SK-N-SH treated with all-trans-retinoic acid at 6 μM for 48 hours (cell line): ENCODE measurements around the gene ST3GAL3.

ENCODE experiments used
- ATAC-seq: fragments of 200-7000 bp; cut with Tn5 transposase; 3 replicates; pipeline ENCODE4 v1.9.1; 2020; ENCODE audit warnings: mild to moderate bottlenecking, moderate library complexity
- ARNTL ChIP-seq: fragments of 450-650 bp; formaldehyde crosslinking; IDR thresholded peaks from 2 replicates; pipeline ENCODE4 v1.5.0; 2020; ENCODE audit warnings: low read depth, mild to moderate bottlenecking, moderate library complexity, borderline replicate concordance
- BACH2 ChIP-seq: fragments of 250-450 bp; sonication (Bioruptor Pico); IDR thresholded peaks from 2 replicates; pipeline ENCODE4 v1.9.0; 2021; ENCODE audit warnings: mild to moderate bottlenecking, borderline replicate concordance
- CSDC2 ChIP-seq: fragments of 250-450 bp; sonication (Bioruptor Pico); IDR thresholded peaks from 2 replicates; pipeline ENCODE4 v1.5.0; 2020; ENCODE audit warnings: mild to moderate bottlenecking, moderate library complexity
- ESRRG ChIP-seq: fragments of 250-450 bp; sonication (Bioruptor Pico); IDR thresholded peaks from 2 replicates; pipeline ENCODE4 v1.6.1; 2021; ENCODE audit warnings: mild to moderate bottlenecking
- GLIS3 ChIP-seq: fragments of 250-450 bp; sonication (Bioruptor Pico); IDR thresholded peaks from 2 replicates; pipeline ENCODE4 v1.5.0; 2020; ENCODE audit warnings: mild to moderate bottlenecking, moderate library complexity
- ISL1 ChIP-seq: fragments of 250-450 bp; sonication (Bioruptor Pico); IDR thresholded peaks from 2 replicates; pipeline ENCODE4 v2.1.2; 2022; ENCODE audit warnings: mild to moderate bottlenecking, moderate library complexity
- OSR1 ChIP-seq: fragments of 250-450 bp; sonication (Bioruptor Pico); IDR thresholded peaks from 2 replicates; pipeline ENCODE4 v1.8.0; 2022; ENCODE audit warnings: moderate library complexity, mild to moderate bottlenecking, inconsistent platforms
- PPARA ChIP-seq: fragments of 250-450 bp; sonication (Bioruptor Pico); IDR thresholded peaks from 2 replicates; pipeline ENCODE4 v1.5.0; 2020; ENCODE audit warnings: mild to moderate bottlenecking, borderline replicate concordance
- RARB ChIP-seq: fragments of 250-450 bp; sonication (Bioruptor Pico); IDR thresholded peaks from 2 replicates; pipeline ENCODE4 v1.8.0; 2021; ENCODE audit warnings: mild to moderate bottlenecking, moderate library complexity
- SNAI2 ChIP-seq: fragments of 250-450 bp; sonication (Bioruptor Pico); IDR thresholded peaks from 2 replicates; pipeline ENCODE4 v1.5.0; 2020; ENCODE audit warnings: mild to moderate bottlenecking, moderate library complexity
- TCF4 ChIP-seq: fragments of 250-450 bp; sonication (Bioruptor Pico); IDR thresholded peaks from 2 replicates; pipeline ENCODE4 v1.8.0; 2021; ENCODE audit warnings: mild to moderate bottlenecking, moderate library complexity, borderline replicate concordance
- TOX ChIP-seq: fragments of 250-450 bp; sonication (Bioruptor Pico); IDR thresholded peaks from 2 replicates; pipeline ENCODE4 v1.8.0; 2021; ENCODE audit warnings: mild to moderate bottlenecking, moderate library complexity, borderline replicate concordance
- ZC3H10 ChIP-seq: fragments of 250-450 bp; sonication (Bioruptor Pico); IDR thresholded peaks from 2 replicates; pipeline ENCODE4 v1.5.1; 2021; ENCODE audit warnings: mild to moderate bottlenecking, moderate library complexity
- ZFP3 ChIP-seq: fragments of 250-450 bp; sonication (Bioruptor Pico); IDR thresholded peaks from 2 replicates; pipeline ENCODE4 v1.5.0; 2020; ENCODE audit warnings: mild to moderate bottlenecking, moderate library complexity
- ZNF70 ChIP-seq: fragments of 450-650 bp; formaldehyde crosslinking; IDR thresholded peaks from 2 replicates; pipeline ENCODE4 v1.5.0; 2020; ENCODE audit warnings: mild to moderate bottlenecking, moderate library complexity
- ZNF8 ChIP-seq: fragments of 450-650 bp; formaldehyde crosslinking; IDR thresholded peaks from 2 replicates; pipeline ENCODE4 v1.5.0; 2020; ENCODE audit warnings: mild to moderate bottlenecking, moderate library complexity
- TF ChIP-seq, protein P1 (sequence below): fragments of 250-450 bp; sonication (Bioruptor Pico); IDR thresholded peaks from 2 replicates; pipeline ENCODE4 v1.5.1; 2020; ENCODE audit warnings: low read depth, mild to moderate bottlenecking, moderate library complexity
- TF ChIP-seq, protein P2 (sequence below): fragments of 250-450 bp; sonication (Bioruptor Pico); IDR thresholded peaks from 2 replicates; pipeline ENCODE4 v1.5.1; 2021; ENCODE audit warnings: mild to moderate bottlenecking, moderate library complexity
- TF ChIP-seq, protein P3 (sequence below): fragments of 250-450 bp; sonication (Bioruptor Pico); IDR thresholded peaks from 2 replicates; pipeline ENCODE4 v1.8.0; 2020; ENCODE audit warnings: mild to moderate bottlenecking, moderate library complexity, borderline replicate concordance
- TF ChIP-seq, protein P4 (sequence below): fragments of 250-450 bp; sonication (Bioruptor Pico); IDR thresholded peaks from 2 replicates; pipeline ENCODE4 v1.8.0; 2021; ENCODE audit warnings: low read depth, mild to moderate bottlenecking, moderate library complexity, borderline replicate concordance
- TF ChIP-seq, protein P5 (sequence below): fragments of 250-450 bp; sonication (Bioruptor Pico); IDR thresholded peaks from 2 replicates; pipeline ENCODE4 v1.5.0; 2020; ENCODE audit warnings: mild to moderate bottlenecking, moderate library complexity

The ST3GAL3 gene

DNA sequence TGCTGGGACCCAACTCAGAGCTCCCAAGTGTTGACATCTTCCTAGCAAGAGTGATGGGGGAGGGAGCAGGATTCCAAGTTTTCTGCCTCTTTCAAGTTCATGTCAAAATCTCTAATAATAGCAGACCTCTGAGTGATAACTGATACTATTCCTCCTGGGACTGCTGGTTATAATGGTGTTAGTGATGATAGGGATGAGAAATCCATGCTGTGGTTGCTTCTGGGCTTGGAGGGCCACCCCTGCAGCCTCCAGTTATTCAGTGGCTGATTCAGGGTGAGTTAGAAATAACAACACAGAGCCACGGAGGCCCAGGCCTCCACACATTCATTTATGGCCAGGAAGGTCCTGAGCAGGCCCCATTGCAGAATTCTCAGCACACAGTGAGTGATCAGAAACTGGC is 185.7 kb downstream of the ST3GAL3 start (continued):
- TF ChIP-seq, protein P1, sequence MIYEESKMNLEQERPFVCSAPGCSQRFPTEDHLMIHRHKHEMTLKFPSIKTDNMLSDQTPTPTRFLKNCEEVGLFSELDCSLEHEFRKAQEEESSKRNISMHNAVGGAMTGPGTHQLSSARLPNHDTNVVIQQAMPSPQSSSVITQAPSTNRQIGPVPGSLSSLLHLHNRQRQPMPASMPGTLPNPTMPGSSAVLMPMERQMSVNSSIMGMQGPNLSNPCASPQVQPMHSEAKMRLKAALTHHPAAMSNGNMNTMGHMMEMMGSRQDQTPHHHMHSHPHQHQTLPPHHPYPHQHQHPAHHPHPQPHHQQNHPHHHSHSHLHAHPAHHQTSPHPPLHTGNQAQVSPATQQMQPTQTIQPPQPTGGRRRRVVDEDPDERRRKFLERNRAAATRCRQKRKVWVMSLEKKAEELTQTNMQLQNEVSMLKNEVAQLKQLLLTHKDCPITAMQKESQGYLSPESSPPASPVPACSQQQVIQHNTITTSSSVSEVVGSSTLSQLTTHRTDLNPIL, result no peak
- TF ChIP-seq TCF4 (no peak), PPARA (CRISPR knock-in tag) (no peak), ZC3H10 (CRISPR knock-in tag) (no peak), OSR1 (CRISPR knock-in tag) (no peak)
- TF ChIP-seq, all 23 proteins: peak for 0

DNA sequence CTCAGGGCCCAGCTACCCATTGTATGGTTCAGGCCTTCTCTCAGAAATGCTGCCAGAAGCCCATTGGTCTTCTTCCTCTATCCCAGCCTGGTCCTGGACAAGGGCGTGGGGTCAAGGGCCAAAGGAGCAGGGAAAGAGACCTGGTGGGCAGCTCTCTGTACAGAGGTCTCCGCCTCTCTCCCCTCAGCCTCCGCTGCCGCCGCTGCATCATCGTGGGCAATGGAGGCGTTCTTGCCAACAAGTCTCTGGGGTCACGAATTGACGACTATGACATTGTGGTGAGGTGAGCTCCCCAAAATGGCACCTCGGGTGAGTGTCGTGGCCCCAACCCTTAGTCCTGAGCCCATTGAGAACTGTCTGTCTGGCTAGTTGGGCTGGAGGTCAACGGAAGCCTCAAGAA is 191.6 kb downstream of the ST3GAL3 start:
- no peak for ATAC-seq
- TF ChIP-seq ISL1 (CRISPR knock-in tag) (no peak), ZNF70 (CRISPR knock-in tag) (no peak), OSR1 (CRISPR knock-in tag) (no peak), ZNF8 (CRISPR knock-in tag) (no peak), TOX (no peak), CSDC2 (no peak), RARB (CRISPR knock-in tag) (no peak), TCF4 (no peak)
- TF ChIP-seq, protein P2, sequence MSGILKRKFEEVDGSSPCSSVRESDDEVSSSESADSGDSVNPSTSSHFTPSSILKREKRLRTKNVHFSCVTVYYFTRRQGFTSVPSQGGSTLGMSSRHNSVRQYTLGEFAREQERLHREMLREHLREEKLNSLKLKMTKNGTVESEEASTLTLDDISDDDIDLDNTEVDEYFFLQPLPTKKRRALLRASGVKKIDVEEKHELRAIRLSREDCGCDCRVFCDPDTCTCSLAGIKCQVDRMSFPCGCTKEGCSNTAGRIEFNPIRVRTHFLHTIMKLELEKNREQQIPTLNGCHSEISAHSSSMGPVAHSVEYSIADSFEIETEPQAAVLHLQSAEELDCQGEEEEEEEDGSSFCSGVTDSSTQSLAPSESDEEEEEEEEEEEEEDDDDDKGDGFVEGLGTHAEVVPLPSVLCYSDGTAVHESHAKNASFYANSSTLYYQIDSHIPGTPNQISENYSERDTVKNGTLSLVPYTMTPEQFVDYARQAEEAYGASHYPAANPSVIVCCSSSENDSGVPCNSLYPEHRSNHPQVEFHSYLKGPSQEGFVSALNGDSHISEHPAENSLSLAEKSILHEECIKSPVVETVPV (CRISPR knock-in tag), result no peak
- TF ChIP-seq, protein P1, result no peak
- TF ChIP-seq, protein P3, sequence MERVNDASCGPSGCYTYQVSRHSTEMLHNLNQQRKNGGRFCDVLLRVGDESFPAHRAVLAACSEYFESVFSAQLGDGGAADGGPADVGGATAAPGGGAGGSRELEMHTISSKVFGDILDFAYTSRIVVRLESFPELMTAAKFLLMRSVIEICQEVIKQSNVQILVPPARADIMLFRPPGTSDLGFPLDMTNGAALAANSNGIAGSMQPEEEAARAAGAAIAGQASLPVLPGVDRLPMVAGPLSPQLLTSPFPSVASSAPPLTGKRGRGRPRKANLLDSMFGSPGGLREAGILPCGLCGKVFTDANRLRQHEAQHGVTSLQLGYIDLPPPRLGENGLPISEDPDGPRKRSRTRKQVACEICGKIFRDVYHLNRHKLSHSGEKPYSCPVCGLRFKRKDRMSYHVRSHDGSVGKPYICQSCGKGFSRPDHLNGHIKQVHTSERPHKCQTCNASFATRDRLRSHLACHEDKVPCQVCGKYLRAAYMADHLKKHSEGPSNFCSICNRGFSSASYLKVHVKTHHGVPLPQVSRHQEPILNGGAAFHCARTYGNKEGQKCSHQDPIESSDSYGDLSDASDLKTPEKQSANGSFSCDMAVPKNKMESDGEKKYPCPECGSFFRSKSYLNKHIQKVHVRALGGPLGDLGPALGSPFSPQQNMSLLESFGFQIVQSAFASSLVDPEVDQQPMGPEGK (CRISPR knock-in tag), result no peak

DNA sequence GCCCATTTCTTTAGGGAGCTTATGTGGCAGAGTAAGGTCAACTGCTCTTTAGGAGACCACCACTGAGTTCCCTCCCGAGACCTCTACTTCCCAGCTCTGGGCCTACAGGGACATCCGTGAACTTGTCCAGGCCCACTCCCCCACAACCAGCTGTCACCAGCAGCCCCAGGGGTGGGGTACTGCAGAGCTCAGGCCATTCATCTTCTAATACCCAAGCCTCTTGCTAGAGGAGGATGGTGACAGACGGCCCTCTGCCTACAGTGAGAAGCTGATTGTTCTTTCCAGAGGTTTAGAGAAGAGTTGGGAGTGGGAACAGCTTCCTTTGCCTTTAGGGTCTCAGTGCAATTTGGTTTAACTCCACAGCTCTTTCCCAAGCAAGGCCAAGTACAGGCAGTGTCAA is 193.1 kb downstream of the ST3GAL3 start:
- TF ChIP-seq SNAI2 (CRISPR knock-in tag) (no peak), ARNTL (CRISPR knock-in tag) (no peak), TOX (no peak), ESRRG (CRISPR knock-in tag) (no peak), RARB (CRISPR knock-in tag) (no peak), GLIS3 (no peak), ZC3H10 (CRISPR knock-in tag) (no peak), TCF4 (no peak), ZNF70 (CRISPR knock-in tag) (no peak), CSDC2 (no peak), ISL1 (CRISPR knock-in tag) (no peak), BACH2 (no peak), PPARA (CRISPR knock-in tag) (no peak), ZFP3 (no peak), OSR1 (CRISPR knock-in tag) (no peak)
- TF ChIP-seq, protein P4, sequence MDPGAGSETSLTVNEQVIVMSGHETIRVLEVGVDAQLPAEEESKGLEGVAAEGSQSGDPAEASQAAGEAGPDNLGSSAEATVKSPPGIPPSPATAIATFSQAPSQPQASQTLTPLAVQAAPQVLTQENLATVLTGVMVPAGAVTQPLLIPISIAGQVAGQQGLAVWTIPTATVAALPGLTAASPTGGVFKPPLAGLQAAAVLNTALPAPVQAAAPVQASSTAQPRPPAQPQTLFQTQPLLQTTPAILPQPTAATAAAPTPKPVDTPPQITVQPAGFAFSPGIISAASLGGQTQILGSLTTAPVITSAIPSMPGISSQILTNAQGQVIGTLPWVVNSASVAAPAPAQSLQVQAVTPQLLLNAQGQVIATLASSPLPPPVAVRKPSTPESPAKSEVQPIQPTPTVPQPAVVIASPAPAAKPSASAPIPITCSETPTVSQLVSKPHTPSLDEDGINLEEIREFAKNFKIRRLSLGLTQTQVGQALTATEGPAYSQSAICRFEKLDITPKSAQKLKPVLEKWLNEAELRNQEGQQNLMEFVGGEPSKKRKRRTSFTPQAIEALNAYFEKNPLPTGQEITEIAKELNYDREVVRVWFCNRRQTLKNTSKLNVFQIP (CRISPR knock-in tag), result no peak
- TF ChIP-seq, protein P5, sequence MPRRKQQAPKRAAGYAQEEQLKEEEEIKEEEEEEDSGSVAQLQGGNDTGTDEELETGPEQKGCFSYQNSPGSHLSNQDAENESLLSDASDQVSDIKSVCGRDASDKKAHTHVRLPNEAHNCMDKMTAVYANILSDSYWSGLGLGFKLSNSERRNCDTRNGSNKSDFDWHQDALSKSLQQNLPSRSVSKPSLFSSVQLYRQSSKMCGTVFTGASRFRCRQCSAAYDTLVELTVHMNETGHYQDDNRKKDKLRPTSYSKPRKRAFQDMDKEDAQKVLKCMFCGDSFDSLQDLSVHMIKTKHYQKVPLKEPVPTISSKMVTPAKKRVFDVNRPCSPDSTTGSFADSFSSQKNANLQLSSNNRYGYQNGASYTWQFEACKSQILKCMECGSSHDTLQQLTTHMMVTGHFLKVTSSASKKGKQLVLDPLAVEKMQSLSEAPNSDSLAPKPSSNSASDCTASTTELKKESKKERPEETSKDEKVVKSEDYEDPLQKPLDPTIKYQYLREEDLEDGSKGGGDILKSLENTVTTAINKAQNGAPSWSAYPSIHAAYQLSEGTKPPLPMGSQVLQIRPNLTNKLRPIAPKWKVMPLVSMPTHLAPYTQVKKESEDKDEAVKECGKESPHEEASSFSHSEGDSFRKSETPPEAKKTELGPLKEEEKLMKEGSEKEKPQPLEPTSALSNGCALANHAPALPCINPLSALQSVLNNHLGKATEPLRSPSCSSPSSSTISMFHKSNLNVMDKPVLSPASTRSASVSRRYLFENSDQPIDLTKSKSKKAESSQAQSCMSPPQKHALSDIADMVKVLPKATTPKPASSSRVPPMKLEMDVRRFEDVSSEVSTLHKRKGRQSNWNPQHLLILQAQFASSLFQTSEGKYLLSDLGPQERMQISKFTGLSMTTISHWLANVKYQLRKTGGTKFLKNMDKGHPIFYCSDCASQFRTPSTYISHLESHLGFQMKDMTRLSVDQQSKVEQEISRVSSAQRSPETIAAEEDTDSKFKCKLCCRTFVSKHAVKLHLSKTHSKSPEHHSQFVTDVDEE (CRISPR knock-in tag), result no peak
- TF ChIP-seq, protein P2 (CRISPR knock-in tag), result no peak
- TF ChIP-seq, all 23 proteins: peak for 0

More for the DNA sequence above, 193.1 kb downstream of the ST3GAL3 start:
- no peak for ATAC-seq
